ENCODE results near the gene BCL2.

Gene BCL2

DNA sequence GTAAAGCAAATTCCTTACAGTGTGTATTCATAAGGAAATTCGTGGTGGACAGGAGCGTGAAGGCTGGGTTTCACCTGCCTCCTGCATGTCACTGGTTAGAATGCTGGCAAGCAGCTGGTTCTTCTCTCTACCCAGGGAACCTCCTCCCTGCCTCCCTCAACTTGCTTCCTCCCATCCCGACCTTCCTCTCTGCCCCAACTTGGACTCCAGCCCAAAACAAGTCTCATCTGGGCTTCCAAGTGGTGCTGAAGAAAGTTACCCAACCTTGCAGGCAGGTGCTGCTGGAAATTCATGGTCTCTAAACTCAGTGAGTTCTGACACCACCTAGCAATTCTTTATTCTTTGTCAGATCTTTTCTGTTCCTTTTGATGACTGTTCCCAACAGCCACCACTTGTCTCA is 184.5 kb downstream of the BCL2 start:
- DNase-seq = no peak

DNA sequence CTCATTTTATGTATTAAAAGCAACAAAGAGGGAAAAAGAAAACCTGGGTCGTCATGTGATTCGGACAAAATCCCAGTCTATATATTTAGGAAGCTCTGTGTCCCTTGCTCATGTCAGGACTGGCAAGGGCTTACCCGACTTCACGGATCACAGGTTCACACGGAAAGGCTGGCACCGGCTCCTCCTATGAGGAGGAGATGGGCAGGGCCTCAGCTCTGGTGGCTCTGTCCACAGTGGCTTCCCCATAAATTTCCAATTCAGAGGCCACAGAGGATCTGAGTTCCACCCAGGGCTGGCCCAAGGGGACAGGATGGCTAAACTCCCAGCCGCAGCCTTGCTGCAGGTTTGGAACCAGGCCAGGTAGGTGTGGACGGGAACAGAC is 186.8 kb downstream of the BCL2 start:
- DNase-seq = peak; percentile 73

DNA sequence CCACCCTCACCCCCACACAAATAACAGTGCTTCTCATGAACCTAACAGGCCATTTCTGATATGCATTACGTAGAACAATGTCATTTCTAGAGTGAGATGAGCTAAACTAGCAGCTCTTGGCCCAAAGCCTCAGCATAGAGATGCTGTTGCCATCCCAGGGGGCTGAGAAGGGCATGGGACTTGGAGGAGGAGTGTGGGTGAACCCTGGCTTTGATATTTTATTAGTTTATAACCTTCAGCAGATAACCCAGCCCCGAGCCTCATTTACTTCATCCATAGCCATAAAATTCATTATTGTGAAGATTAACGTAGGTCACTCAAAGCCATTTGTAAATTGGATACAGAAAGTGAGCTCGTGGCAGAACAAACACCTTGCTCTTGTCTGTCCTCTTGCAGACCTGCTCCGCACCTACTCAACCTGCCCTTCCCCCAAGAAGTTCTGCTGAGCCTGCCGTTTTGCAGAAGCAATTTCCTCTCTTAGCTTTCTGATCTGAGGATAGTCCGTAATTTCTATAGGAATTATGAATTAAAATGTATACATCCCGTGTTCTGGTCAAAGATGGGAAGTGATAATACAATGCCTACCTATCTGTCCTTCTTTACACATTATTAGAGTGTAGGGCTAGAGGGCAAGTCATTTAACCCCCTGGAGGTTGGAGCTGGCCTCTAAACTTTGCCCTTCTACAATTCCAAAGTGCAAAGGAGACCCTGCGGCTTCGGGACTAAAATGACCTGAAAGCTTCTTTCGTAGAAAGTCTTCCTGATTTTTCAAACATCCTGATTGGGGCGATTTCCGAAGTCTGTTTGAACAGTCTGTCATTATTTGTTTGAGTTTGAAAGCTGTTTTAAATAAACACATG is 187.4 kb downstream of the BCL2 start:
- peak; percentile 33 for DNase-seq

- DNase-seq = peak; percentile 54
Measured at GRCh38 chr18:63131106-63131958, 188.2 kb downstream of the BCL2 start.

- peak; percentile 81 for DNase-seq
Measured at GRCh38 chr18:63130176-63130575, 189.4 kb downstream of the BCL2 start.

- DNase-seq = peak; percentile 72
Measured at GRCh38 chr18:63128237-63128974, 191.2 kb downstream of the BCL2 start.

- DNase-seq = no peak
Measured at GRCh38 chr18:63126134-63127069, 193.2 kb downstream of the BCL2 start.

DNA sequence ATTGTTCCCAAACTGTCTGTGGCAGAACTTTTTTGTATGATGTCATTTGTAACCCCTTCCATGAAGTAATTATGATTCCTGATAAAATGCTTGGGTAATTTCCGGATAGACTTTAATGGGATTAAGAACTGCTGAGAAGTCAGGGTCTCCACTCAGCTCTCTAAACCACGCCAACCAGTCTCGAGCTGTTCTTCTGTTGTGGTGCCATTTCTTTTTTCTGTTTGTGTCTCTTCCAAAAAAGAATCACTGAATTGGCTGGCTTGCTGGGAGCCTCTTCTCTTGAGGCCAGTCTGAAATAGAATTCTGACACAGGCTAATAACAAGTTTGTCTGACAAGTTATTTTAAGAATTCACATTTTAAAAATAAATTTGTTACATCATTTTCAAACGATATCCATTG is 198.9 kb downstream of the BCL2 start:
- no peak for DNase-seq

DNA sequence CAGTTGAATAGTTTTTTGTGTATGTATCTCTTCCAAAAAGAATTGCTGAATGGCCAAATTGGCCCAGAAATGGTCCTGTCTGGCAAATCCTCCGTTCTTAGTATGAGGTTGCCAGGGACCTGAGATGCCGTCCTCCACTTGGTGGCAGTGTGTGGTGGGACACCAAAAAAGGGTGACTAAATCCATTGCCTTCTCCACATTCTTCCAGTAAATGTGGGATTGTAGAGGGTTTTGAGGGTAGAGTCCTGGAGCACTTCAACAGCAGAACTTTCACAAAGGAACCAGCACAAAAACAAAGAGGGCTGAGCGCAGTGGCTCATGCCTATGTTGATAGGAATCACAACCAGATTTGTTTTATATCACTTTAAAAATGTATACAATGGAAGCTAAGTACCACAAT is 199.9 kb downstream of the BCL2 start:
- DNase-seq = peak; percentile 82

DNA sequence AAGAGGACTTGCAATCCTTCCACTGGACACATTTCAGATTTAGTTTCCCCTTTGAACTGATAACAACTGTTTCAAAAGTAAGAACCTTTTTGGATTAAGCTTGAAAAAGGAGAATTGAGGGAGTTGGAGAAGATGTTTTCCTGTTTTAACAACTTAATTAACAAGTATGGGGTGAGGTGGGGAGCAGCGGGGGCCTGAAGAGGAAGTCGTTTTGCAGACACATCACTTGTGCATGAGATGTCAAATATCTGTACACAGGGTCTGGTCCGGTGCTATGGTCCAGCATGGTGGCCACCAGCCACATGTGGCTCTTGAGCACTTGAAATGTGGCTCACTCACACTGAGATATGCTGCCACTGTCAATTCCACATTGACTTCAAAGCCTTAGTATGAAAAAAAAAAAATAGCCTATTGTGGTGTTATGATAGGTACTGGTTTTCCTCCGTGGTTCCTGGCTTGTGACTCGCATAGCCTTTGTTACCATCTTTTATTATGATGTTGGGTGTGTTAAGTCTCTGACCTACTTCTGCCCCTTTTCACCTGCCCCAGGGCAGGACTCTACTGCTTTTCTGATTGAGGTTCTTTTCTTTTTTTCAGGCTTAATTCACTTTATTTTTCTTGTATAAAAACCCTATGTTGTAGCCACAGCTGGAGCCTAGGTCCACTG is 205.5 kb downstream of the BCL2 start:
- DNase-seq = no peak

DNA sequence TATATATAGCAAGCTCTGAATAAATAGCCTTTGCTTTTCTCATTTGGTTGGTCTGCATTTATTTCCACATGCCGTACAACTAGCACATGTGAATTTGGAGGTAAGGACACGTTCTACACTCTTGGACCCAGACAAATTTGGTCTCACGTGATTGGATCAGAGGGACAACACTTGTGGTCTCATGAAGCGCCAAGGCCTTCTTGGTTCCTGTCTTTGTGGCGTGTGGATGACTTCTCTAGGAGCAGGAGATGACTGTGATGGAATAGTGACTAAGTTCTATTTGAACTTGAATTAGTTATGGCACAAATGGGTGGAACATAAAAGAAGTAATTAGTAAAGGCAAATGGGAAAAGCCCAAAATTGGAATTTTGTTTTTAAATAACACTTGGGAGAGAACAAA is 206.9 kb downstream of the BCL2 start:
- no peak for DNase-seq

- DNase-seq = peak; percentile 77
Measured at GRCh38 chr18:63111671-63112402, 207.7 kb downstream of the BCL2 start.

DNA sequence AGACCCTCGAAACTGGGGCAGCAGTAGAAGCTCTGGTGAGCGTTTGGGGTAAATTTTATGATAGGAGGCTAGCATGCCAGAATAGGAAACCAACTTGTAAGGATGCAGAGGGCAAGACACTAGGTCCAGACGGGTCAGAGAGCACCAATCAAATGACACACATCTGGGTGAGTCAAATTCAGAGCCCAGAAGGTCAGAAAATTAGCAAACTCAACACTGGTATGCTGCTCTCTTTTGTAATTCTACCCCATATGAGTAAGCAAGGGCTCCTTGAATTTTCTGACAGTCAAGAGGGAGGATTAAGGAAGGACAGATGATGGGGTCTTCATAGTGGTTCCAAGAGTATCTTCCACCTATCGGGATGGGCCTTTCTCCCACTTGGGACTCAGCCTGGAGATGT is 209.8 kb downstream of the BCL2 start:
- no peak for DNase-seq

- peak; percentile 27 for DNase-seq
Measured at GRCh38 chr18:63109022-63109421, 210.5 kb downstream of the BCL2 start.

DNA sequence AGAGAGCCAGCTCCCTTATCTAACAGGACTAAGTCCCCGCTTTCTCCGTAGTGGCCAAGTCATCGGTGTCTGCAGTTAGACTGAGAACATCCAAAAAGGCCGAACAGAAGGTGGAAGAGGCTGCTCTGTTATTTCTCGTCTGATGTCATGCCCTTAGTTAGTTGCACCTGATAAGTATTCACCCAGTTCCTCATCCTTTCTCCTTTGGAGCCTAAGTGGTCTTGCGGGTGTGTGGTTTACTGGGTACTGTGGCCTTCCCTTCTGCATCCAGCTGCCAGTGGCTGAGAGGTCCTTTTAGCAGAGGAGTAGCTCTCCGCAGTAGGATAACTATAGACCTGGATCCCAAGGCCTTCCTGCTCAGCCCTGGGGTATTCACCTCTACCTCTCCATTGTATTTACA is 211.6 kb downstream of the BCL2 start:
- DNase-seq = peak; percentile 54

GRCh38 chr18:63107171-63107845 is 212.3 kb downstream of the BCL2 start:
- peak; percentile 93 for DNase-seq

- DNase-seq = peak; percentile 52
Measured at GRCh38 chr18:63106727-63107126, 212.8 kb downstream of the BCL2 start.

- DNase-seq = no peak
Measured at GRCh38 chr18:63105636-63106316, 213.8 kb downstream of the BCL2 start.

GRCh38 chr18:63104868-63105267 is 214.7 kb downstream of the BCL2 start:
- DNase-seq = no peak
